Measurements from ENCODE around the gene EPB41L5.
"Not testable (repeated sequence)": the region's sequence is repeated elsewhere in the genome, so short reads cannot be mapped to it uniquely, and the experiment has no call there.

EPB41L5 gene

GRCh38 chr2:120037995-120038541 lies 25.2 kb downstream of the EPB41L5 start:
- TF ChIP-seq CTCF (IDR thresholded peaks at IDR 0.05; ENCODE audit: control insufficient read depth, insufficient read depth, low read depth, low read length, missing control alignments) = no peak
- DNase-seq (ENCODE audit: low read depth) = no peak
- no peak overlapping the region for H3K4me3 ChIP-seq (ENCODE audit: control insufficient read depth, low read depth, low read length)

- no peak overlapping the region for H3K4me3 ChIP-seq (ENCODE audit: control insufficient read depth, low read depth, low read length)
- no peak for TF ChIP-seq CTCF (IDR thresholded peaks at IDR 0.05; ENCODE audit: control insufficient read depth, insufficient read depth, low read depth, low read length, missing control alignments)
- DNase-seq (ENCODE audit: low read depth) = no peak
Measured at GRCh38 chr2:120042359-120042758, 29.5 kb downstream of the EPB41L5 start.

- no peak overlapping the region for H3K4me3 ChIP-seq (ENCODE audit: control insufficient read depth, low read depth, low read length)
- no peak for TF ChIP-seq CTCF (IDR thresholded peaks at IDR 0.05; ENCODE audit: control insufficient read depth, insufficient read depth, low read depth, low read length, missing control alignments)
- no peak for DNase-seq (ENCODE audit: low read depth)
Measured at GRCh38 chr2:120044336-120044735, 31.5 kb downstream of the EPB41L5 start.

GRCh38 chr2:120045775-120046174 lies 32.9 kb downstream of the EPB41L5 start:
- not testable (repeated sequence) for H3K4me3 ChIP-seq (ENCODE audit: control insufficient read depth, low read depth, low read length); DNase-seq (ENCODE audit: low read depth)

GRCh38 chr2:120046252-120046651 lies 33.4 kb downstream of the EPB41L5 start:
- H3K4me3 ChIP-seq (ENCODE audit: control insufficient read depth, low read depth, low read length); DNase-seq (ENCODE audit: low read depth): not testable (repeated sequence)

GRCh38 chr2:120052597-120052996 lies 39.7 kb downstream of the EPB41L5 start:
- no peak for TF ChIP-seq CTCF (IDR thresholded peaks at IDR 0.05; ENCODE audit: control insufficient read depth, insufficient read depth, low read depth, low read length, missing control alignments)
- DNase-seq (ENCODE audit: low read depth) = no peak
- H3K4me3 ChIP-seq (ENCODE audit: control insufficient read depth, low read depth, low read length) = no peak overlapping the region

- no peak for TF ChIP-seq CTCF (IDR thresholded peaks at IDR 0.05; ENCODE audit: control insufficient read depth, insufficient read depth, low read depth, low read length, missing control alignments)
- H3K4me3 ChIP-seq (ENCODE audit: control insufficient read depth, low read depth, low read length) = no peak overlapping the region
- no peak for DNase-seq (ENCODE audit: low read depth)
Measured at GRCh38 chr2:120053891-120054290, 41.0 kb downstream of the EPB41L5 start.

GRCh38 chr2:120059483-120059882 lies 46.6 kb downstream of the EPB41L5 start:
- no peak overlapping the region for H3K4me3 ChIP-seq (ENCODE audit: control insufficient read depth, low read depth, low read length)
- no peak for TF ChIP-seq CTCF (IDR thresholded peaks at IDR 0.05; ENCODE audit: control insufficient read depth, insufficient read depth, low read depth, low read length, missing control alignments)
- no peak for DNase-seq (ENCODE audit: low read depth)
